ENCODE data around the gene ALK. TPM values are rescaled to one million over a fixed set of nuclear protein-coding genes. Genes with fewer than 3 reads are reported as not detected.

The ALK gene
- total RNA-seq, 1 donor from 2014 or later = not detected

GRCh38 chr2:29576231-29576630, 345.2 kb downstream of the ALK start:
- no peak for TF ChIP-seq CTCF (IDR thresholded peaks at IDR 0.05)
- Histone ChIP-seq H3K9me3 (no peaks in the 10 kb centered on the region), H3K27ac (no peak overlapping the region), H3K27me3 (no peaks in the 10 kb centered on the region), H3K4me3 (no peak overlapping the region), H3K4me1 (no peaks in the 10 kb centered on the region), H3K36me3 (no peaks in the 10 kb centered on the region)
- no peak for DNase-seq (ENCODE audit: low spot score in 2 of 2)
- intact Hi-C loops (cut with DNase I) = no loop called here

DNA sequence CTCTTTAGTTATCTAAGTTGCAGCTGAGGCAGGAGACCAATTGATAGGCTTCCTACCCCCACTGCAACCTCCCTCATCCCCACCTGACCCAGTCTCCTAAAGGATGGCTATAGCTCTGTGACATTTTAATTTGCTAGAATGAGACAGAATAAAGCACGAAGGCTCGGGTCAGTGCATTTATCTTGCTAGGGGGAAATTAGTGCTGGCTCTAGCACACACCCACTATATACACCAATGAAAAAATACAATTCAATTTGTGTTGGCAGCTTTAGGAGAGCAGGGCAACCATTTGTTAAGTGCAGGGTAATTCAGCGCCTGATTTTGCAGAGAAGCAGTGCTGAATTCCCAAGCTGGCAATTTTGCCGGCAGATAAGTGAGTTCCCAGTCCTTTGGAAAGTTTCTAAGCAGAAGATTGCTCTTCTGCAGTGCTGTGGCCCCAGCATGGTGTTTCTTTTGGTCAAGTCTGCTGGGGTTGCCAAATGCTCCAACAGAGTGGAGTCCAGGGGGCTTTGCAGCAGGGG, 346.0 kb downstream of the ALK start:
- TF ChIP-seq CTCF (IDR thresholded peaks at IDR 0.05) = no peak
- H3K4me3 ChIP-seq = no peak overlapping the region
- intact Hi-C loops (cut with DNase I) = no loop called here

GRCh38 chr2:29573612-29574011, 347.8 kb downstream of the ALK start:
- H3K4me3 ChIP-seq = no peak overlapping the region
- H3K4me1 ChIP-seq = no peaks in the 10 kb centered on the region
- no peak for TF ChIP-seq CTCF (IDR thresholded peaks at IDR 0.05)
- intact Hi-C loops (cut with DNase I) = no loop called here
- H3K9me3 ChIP-seq = no peaks in the 10 kb centered on the region
- H3K27ac ChIP-seq = no peak overlapping the region
- no peaks in the 10 kb centered on the region for H3K27me3 ChIP-seq
- H3K36me3 ChIP-seq = no peaks in the 10 kb centered on the region
- DNase-seq (ENCODE audit: low spot score in 2 of 2) = no peak

More for the DNA sequence above, 346.0 kb downstream of the ALK start:
- Histone ChIP-seq H3K9me3 (no peaks in the 10 kb centered on the region), H3K27ac (no peak overlapping the region), H3K27me3 (no peaks in the 10 kb centered on the region), H3K36me3 (no peaks in the 10 kb centered on the region), H3K4me1 (no peaks in the 10 kb centered on the region)
- DNase-seq (ENCODE audit: low spot score in 2 of 2) = no peak

GRCh38 chr2:29573147-29573546, 348.2 kb downstream of the ALK start:
- TF ChIP-seq CTCF (IDR thresholded peaks at IDR 0.05) = no peak
- intact Hi-C loops (cut with DNase I) = no loop called here
- DNase-seq (ENCODE audit: low spot score in 2 of 2) = no peak
- H3K9me3 ChIP-seq = no peaks in the 10 kb centered on the region
- H3K27ac ChIP-seq = no peak overlapping the region
- no peaks in the 10 kb centered on the region for H3K36me3 ChIP-seq
- H3K4me3 ChIP-seq = no peak overlapping the region
- no peaks in the 10 kb centered on the region for H3K27me3 ChIP-seq
- no peaks in the 10 kb centered on the region for H3K4me1 ChIP-seq

DNA sequence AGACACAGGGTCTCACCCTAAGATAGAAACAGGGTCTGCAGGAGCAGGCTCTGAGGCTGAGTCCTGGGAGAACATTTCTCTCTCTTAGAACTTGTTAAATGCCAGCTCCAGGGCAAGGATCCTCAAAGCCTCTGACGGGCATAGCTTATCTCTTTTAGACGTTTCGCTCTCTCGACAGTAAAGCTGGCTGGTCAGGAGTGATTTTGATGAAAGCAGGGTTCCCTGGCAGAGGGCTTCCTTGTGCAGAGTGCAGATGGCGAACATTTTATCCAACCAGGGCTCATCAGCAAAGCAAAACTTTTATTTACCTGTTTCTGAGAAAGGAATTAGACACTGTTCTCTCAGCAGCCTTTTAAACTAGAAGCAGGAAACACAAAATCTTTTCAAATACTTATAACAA, 350.8 kb downstream of the ALK start:
- Histone ChIP-seq H3K4me3 (no peak overlapping the region), H3K27ac (no peak overlapping the region), H3K9me3 (no peaks in the 10 kb centered on the region), H3K4me1 (no peaks in the 10 kb centered on the region), H3K27me3 (no peaks in the 10 kb centered on the region), H3K36me3 (no peaks in the 10 kb centered on the region)
- intact Hi-C loops (cut with DNase I) = no loop called here
- TF ChIP-seq CTCF (IDR thresholded peaks at IDR 0.05) = no peak
- no peak for DNase-seq (ENCODE audit: low spot score in 2 of 2)
